NK-92 treated with Interleukin-12 subunit alpha and Interleukin-12 subunit beta, amount 100 ng/mL, for 24 hours (cell line): ENCODE measurements around the gene NOC2L.
"Not testable (repeated sequence)": the region's sequence is repeated elsewhere in the genome, so short reads cannot be mapped to it uniquely, and the experiment has no call there.

Source experiments
- DNase-seq: peaks from one replicate; lab custom pipeline; 2025; lab: John Stamatoyannopoulos, UW

The NOC2L gene

GRCh38 chr1:993379-993995, 34.4 kb upstream of the NOC2L start:
- no peak for DNase-seq

DNA sequence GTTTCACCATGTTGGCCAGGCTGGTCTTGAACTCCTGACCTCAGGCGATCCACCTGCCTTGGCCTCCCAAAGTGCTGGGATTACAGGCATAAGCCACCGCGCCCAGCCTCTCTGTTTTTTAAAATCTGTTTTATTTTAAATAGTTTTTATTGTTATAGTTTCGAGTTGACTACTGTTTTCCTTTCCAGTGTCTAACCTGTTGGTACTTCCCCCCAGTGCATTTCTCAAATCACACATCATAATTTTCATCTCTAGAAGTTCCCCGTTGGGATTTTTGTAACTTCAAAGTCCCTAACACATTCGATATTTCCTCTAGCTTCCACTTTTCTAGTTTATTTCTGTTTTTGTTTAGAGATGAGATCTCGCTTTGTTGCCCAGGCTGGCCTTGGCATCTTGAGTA, 33.3 kb upstream of the NOC2L start:
- no peak for DNase-seq

GRCh38 chr1:991895-992294, 32.8 kb upstream of the NOC2L start:
- DNase-seq = no peak

DNA sequence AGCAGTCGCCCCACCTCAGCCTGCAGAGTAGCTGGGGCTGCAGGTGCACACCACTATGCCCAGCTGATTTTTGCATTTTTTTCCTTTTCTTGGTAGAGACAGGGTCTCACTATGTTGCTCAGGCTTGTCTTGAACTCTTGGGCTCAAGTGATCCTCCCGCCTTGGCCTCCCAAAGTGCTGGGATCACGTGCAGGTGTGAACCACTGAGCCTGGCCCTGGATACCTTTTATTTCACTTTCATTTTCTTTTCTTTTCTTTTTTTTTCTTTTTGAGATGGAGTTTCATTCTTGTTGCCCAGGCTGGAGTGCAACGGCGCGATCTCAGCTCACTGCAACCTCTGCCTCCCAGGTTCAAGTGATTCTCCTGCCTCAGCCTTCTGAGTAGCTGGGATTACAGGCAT, 32.2 kb upstream of the NOC2L start:
- not testable (repeated sequence) for DNase-seq

DNA sequence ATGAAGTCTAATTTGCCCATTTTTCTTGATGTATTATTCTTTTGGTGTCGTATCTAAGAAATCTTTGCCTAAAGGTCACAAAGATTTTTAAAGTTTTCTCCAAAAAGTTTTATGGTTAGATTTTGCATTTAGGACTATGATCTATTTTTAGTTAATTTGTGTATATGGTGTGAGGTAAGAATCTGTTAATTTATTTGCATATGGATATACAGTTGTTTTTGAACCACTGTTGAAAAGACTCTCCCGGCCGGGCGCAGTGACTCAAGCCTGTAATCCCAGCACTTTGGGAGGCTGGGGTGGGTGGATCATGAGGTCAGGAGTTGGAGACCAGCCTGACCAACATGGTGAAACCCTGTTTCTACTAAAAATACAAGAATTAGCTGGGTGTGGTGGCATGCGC, 29.0 kb upstream of the NOC2L start:
- not testable (repeated sequence) for DNase-seq

DNA sequence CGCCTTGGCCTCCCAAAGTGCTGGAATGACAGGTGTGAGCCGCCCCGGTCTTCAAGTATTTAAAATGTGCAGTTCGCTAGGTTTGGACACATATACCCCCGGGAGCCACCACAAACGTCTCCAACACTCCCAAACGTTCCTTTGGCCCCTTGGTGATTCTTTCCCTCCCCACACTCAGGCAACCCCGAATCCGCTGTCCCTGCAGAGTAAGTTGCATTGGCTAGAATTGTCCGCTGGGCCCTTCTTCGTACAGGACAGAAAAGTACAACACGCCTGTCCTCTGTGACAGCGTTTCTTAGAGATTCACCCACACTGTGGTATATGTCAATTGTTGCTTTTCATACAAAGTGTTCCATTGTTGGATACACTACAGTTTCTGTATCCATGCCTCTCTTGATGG, 26.1 kb upstream of the NOC2L start:
- no peak for DNase-seq

DNA sequence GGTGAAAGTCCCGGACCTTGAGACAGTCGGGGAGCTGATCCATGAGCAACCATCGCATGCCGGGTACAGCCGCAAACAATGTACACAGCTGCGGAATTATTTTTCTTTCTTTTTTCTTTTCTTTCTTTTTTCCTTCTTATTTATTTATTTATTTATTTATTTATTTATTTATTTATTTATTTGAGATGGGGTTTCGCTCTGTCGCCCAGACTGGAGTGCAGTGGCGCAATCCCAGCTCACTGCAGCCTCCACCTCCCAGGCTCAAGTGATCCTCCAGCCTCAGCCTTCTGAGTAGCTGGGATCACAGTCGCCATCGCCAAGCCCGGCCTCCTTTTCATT, 25.4 kb upstream of the NOC2L start:
- no peak for DNase-seq

DNA sequence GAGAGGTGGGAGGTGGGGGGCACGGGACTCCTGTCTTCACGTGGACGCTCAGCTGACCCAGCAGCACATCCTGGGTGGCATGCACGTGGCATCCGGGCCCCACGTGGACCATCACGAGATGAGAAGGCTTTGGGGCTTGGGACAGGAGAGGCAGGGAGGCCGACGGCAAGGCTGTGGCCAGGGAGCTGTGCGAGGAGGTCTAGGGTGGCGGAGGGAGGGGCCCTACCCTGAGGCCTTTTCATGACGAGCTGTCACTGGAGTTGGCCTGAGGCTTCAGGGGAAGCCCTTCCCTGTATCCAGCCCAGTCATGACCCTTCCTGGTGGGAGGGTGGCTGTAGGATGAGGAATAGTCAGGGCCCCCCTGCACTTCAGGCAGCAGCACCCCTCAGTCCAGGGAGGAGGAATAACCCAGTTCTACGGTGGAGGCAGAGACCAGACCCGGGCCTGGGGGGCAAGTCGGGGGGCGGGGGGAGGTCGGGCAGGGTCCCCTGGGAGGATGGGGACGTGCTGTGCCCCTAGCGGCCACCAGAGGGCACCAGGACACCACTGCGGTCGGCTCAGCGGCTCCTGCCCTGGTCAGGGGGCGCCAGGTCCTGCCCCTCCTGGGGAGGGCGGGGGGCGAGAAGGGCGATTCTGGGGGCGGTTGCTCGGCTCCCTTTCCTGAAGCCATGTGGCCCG, 24.9 kb upstream of the NOC2L start:
- DNase-seq = peak; percentile 36

- no peak for DNase-seq
These were observed 23.8 kb upstream of the NOC2L start for GRCh38 chr1:982765-983436.

DNA sequence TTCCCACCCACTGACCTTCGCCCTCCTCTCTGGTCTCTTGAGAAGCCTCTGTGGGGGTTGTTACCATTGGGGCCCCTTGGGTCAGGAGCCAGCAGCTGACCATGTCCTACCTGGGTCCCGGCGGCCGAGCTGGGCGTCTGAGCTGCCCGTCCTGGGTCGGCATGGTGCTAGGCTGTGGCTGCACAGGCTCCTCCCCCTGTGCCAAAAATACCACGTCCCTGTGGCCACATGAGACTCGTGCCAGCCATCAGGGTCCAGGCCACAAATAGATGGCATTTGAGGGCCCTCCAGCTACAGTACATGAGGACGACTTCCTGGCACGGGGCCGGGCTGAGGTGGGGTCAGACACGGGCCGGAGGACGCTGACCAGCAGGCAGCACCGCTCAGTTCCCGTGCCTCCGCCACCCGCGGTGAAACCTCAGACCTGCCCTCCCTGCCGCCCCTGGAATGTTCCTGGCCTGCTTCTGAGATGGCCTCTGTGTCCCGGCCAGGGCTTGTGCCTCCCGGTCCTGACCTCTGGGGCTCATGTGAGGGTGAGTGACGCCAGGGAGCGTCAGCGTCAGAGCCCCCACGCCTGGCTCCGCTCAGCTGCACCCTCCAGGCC, 23.0 kb upstream of the NOC2L start, which contains the start of gene PERM1:
PERM1 (minus strand) TSS at position 139 of the 604 bp plus-strand sequence. CDS start 1,064 bp downstream, outside the sequence.
- no peak for DNase-seq

DNA sequence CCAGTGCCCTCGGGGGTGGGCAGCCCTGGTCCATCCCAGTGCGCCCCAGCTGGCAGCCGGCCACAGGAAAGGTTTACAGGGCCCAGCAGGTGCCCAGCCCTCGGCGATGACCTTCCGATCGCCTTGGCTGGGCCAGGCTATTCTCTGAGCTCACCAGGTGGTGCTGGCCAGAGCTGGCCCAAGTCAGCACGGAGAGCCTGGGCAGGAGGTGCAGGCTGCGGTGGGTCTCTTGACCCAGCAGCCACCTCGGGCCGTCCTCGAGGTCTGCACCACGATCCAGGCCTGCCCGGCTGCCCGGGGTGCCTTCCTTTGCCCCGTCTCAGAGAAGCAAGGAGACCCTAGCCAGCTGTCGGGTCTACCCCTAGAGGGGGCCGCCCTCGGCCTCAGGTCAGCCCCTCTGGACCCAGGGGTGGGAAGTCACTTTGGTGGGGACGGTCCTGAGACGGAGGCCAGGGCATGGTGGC, 22.5 kb upstream of the NOC2L start:
- DNase-seq = no peak

DNA sequence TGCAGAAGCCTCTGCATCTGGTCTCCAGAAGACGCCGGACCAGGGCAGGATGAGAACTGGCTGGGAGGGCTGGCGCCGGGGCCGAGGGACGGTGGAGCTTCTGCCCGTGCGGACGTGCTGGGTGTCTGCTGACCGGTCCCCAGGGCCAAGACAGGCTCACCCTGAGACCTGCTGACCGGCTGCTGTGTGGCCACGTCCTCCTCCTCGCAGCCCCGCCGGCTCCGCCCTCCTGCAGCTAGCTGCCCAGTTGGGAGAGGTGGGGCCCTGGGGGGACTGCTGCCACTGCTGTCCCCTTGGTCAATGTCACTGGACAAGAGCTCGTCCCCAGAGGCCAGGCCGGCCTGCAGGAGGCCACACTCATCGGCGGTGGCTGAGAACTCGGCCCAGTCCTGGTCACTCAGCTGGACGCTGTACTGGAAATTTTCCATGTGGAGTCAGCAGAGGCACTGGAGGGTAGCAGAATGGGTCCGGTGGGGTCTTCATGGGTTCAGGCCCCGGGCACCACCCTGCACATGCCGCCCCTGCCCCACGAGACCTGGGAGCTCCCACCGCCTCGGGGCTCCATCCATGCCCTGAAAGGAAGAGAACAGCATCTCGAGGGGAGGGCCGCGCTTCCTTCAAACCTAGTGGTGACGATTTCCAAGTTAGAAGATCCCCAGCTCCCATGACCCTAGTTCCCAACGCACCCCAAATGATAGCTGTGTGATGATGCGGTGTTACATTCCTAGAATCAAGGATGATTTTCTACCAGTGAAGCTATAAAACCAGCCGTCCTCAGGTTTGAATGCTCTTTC, 21.7 kb upstream of the NOC2L start:
- no peak for DNase-seq

GRCh38 chr1:980137-980571, 21.1 kb upstream of the NOC2L start:
- no peak for DNase-seq

DNA sequence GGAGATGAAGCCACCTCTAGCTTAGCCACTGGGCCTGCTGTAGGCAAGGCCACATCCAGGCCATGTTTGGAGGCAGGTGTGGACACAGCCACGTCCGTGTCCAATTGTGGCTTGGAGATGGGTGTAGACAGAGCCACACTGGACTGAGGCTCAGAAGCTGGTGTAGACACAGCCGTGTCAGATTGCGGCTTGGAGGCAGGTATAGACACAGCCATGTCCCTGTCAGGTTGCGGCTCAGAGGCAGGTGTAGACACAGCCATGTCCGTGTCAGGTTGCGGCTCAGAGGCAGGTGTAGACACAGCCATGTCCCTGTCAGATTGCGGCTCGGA, 20.7 kb upstream of the NOC2L start:
- no peak for DNase-seq

DNA sequence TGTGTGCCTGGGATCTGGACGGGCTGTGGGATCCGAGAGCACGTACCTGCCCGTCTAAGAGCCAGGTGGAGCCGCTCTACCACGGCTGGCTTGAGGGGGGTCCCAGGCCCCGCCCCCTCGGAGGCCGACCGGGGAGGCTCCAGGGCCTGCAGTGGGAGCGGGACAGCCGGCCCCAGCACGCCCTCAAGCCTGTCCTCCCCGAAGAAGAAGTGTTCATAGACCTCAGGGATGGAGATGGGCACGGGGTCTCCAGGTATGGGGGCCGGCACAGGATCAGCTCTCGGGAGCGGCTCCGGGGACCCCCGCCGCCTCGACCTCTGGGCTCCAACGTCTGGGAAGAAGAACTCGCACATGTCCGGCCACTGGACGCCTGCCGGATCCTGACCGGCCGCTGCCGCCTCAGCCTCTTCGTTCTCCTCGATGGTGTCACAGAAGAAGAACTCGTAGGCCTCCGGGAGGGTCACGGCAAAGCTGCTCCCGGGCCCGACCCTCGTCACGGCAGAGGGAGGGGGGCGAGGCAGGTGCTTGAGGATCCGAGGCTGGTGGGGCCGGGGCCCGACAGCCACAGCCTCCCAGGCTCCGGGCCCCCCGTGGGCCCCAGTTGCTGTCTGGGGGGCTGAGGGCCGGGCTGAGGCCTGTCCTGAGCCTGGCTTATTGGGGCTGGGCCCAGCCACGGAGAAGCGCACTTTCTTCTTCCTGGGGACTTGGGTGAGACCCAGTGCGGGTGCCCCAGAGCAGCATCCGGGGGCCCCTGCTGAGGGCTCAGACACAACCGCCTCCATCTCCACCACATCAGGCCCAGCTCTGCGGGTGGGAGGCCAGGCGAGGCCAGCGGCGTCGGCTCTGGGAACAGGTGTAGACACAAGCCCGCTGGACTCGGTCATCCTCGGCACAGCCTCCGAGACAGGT, 20.0 kb upstream of the NOC2L start:
- no peak for DNase-seq

DNA sequence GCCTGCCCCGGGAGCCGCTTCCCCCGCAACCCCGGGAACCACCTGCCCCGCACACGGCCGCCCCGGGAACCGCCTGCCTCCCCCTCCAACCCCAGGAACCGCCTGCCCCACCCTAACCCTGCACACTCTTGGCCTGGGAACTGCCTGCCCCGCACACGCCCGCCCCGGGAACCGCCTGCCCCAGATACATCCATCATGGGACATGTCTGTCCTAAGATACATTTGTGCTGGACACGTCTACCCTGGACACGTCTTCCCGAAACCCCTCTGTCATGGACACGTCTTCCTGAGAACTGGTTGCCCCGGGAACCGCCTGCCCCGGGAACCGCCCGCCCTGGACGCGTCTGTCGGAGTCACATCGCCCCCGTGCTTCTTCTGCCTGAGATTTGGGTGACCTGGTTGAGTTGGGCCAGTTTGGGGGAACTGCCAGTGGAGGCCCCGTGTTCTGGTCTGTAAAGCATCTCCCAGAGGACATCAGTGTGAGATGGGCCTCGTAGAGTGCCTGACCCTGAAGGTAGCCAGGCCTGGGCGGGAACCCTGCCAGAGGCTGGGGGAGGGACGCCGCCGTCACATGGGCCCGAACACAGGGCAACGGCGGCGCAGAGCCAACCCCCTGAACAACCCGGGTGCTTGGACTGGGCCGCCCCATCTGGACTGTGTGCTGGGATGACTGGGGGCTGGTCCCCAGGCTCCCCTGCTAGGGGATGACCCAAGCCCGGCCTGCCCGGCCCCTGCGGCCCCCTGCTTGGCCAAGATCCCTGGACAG, 19.2 kb upstream of the NOC2L start:
- DNase-seq = no peak

- DNase-seq = not testable (repeated sequence)
These were observed 17.7 kb upstream of the NOC2L start for GRCh38 chr1:976791-977190.

DNA sequence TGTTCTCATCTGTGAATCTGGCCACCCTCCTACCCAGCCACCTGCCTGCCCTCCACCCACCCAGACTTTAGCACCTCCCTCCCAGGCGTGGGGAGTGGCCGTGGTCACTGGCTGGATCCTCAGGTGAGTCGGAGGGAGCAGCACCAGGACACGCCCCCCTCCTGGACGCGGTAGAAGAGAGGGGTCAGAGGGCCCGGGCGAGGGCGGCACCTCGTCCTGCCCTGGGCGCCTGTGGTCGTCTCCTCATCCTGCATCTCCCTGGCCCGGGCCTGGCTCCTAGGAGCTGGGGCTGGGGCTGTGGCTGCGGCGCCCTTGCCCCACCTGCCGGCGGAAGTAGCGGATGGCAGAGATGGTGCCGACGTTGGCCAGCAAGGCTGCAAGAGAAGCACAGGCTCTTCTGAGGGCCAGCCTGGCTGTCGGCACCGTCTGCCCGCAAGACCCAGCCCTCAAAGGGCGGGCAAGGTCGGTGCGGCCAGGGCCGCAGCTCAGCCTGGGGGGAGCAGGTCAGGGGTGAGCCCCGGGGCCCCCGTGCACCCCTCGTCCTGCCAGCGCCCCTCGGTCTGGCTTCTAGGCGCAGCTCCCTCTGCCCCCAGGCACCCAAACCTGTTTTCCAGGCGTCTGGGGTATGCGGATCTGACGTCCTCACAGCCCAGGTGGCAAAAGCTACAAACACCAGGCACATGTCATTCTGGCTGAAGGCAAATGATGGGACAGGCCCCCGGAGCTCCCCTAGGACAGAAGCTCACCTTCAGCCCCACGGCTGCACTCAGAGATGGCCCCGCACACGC, 17.0 kb upstream of the NOC2L start:
- no peak for DNase-seq

GRCh38 chr1:975365-975764, 16.3 kb upstream of the NOC2L start:
- DNase-seq = no peak
